Endothelial cell of umbilical vein (primary cell): ENCODE measurements around the gene NOP58. TPM values are rescaled to one million over a fixed set of nuclear protein-coding genes. Genes with fewer than 3 reads are reported as not detected.

Experiments
- BruUV-seq: library from RNA; stranded (reverse); fragments of 400-500 nt; replicated peaks from 2 replicates; lab custom pipeline; 2021; lab: Mats Ljungman, UMichigan
- CTCF ChIA-PET: fragments of 300-600, 350-600 bp; sonication (Branson Sonifier 250); formaldehyde crosslinking; loops from one replicate; lab custom pipeline; 2021; ENCODE audit warnings: antibody characterized with exemption, inconsistent platforms; lab: Charles Lee
- POLR2A ChIA-PET: fragments of 300-600, 350-600 bp; sonication (Branson Sonifier 250); formaldehyde crosslinking; loops from one replicate; lab custom pipeline; 2021; ENCODE audit warnings: antibody characterized with exemption, inconsistent platforms; lab: Charles Lee
- DNase-seq: peaks from one replicate; pipeline ENCODE4 v3.0.0-alpha.2; 2011; ENCODE audit warnings: low read depth, low spot score
- FAIRE-seq: peaks from 2 replicates; lab custom pipeline; 2011; peaks lifted over from hg19 to GRCh38; lab: Jason Lieb, UNC
- H2AFZ ChIP-seq: 2 replicates; pipeline ENCODE4 v1.6.0; 2012; ENCODE audit warnings: low read depth, low read length, control low read depth, inconsistent platforms
- H3K27ac ChIP-seq: 2 replicates; pipeline ENCODE4 v1.5.1; 2011; ENCODE audit warnings: low read depth, mild to moderate bottlenecking, control low read depth, low read length, moderate library complexity; ENCODE audit not compliant: insufficient read depth
- H3K27me3 ChIP-seq, 2 experiments: 2 replicates each; pipeline versions ENCODE4 v1.6.0 to v1.6.1; 2011; ENCODE audit warnings: low read length in 2 of 2, mixed read lengths in 1 of 2; ENCODE audit not compliant: control insufficient read depth in 2 of 2, insufficient read depth in 2 of 2
- H3K36me3 ChIP-seq, 2 experiments: 2 replicates in 1 of 2; 3 replicates in 1 of 2; pipeline ENCODE4 v1.5.1; 2011; ENCODE audit warnings: low read length in 2 of 2, mild to moderate bottlenecking in 1 of 2, moderate library complexity in 1 of 2; ENCODE audit not compliant: control insufficient read depth in 2 of 2, insufficient read depth in 2 of 2; ENCODE audit errors: extremely low read depth in 1 of 2
- H3K4me1 ChIP-seq: 3 replicates; pipeline ENCODE4 v1.5.1; 2011; ENCODE audit warnings: mild to moderate bottlenecking, low read length; ENCODE audit not compliant: control insufficient read depth, insufficient read depth; ENCODE audit errors: extremely low read depth
- H3K4me2 ChIP-seq: 2 replicates; pipeline ENCODE4 v1.6.1; 2011; ENCODE audit warnings: low read length, control low read depth, mixed read lengths; ENCODE audit not compliant: insufficient read depth
- H3K4me3 ChIP-seq, 3 experiments: fragments of 200-600 bp in 1 of 3; sonication (generic), shearing (Covaris generic) in 1 of 3; replicated peaks in 1 of 3; 2 replicates each; pipeline ENCODE4 v1.5.1; 2011 to 2016; ENCODE audit warnings: control low read depth in 3 of 3, low read length in 3 of 3, mild to moderate bottlenecking in 2 of 3, inconsistent platforms in 1 of 3, low read depth in 1 of 3, moderate library complexity in 1 of 3; ENCODE audit not compliant: insufficient read depth in 1 of 3
- H3K79me2 ChIP-seq: 2 replicates; pipeline ENCODE4 v1.6.0; 2012; ENCODE audit warnings: low read length, inconsistent platforms; ENCODE audit not compliant: control insufficient read depth, insufficient read depth
- H3K9ac ChIP-seq: replicated peaks from 2 replicates; pipeline ENCODE3; 2011; ENCODE audit warnings: low read length, control low read depth; ENCODE audit not compliant: insufficient read depth; ENCODE audit errors: extremely low read depth
- H3K9me1 ChIP-seq: replicated peaks from 3 replicates; pipeline ENCODE4 v1.6.0; 2011; ENCODE audit warnings: mild to moderate bottlenecking, low read length; ENCODE audit not compliant: control insufficient read depth, insufficient read depth; ENCODE audit errors: extremely low read depth
- H3K9me3 ChIP-seq: replicated peaks from 2 replicates; pipeline ENCODE4 v1.5.1; 2012; ENCODE audit warnings: low read length, inconsistent platforms; ENCODE audit not compliant: control insufficient read depth, insufficient read depth
- H4K20me1 ChIP-seq: replicated peaks from 2 replicates; pipeline ENCODE3; 2011; ENCODE audit warnings: mild to moderate bottlenecking, low read length; ENCODE audit not compliant: control insufficient read depth, insufficient read depth; ENCODE audit errors: extremely low read depth
- CTCF ChIP-seq, 2 donors: IDR thresholded peaks; 1 replicate in 1 of 2; 2 replicates in 1 of 2; pipeline ENCODE4 v1.5.1; 2011; ENCODE audit warnings: low read length in 2 of 2, mild to moderate bottlenecking in 2 of 2, moderate library complexity in 2 of 2, control low read depth in 1 of 2, inconsistent platforms in 1 of 2, low read depth in 1 of 2; ENCODE audit not compliant: insufficient read depth in 1 of 2; ENCODE audit errors: extremely low read depth in 1 of 2
- JUN ChIP-seq: IDR thresholded peaks from 2 replicates; pipeline ENCODE4 v1.6.1; 2011; ENCODE audit warnings: borderline replicate concordance, low read depth; ENCODE audit not compliant: insufficient read length, insufficient read depth
- MAX ChIP-seq: IDR thresholded peaks from 2 replicates; pipeline ENCODE4 v1.6.1; 2011; ENCODE audit not compliant: insufficient read depth, insufficient read length
- MYC ChIP-seq: IDR thresholded peaks from one replicate; pipeline ENCODE4 v1.6.1; 2011; ENCODE audit warnings: mild to moderate bottlenecking, low read depth, low read length
- dilution Hi-C: fragments of 300-500 bp; cut with MboI; formaldehyde crosslinking; loops from one replicate; pipeline ENCODE4 v1.15.0; 2019; ENCODE audit warnings: low sequenced_read_pairs; ENCODE audit not compliant: extremely low pct_ligation_motif_present
- intact Hi-C: fragments of 100-400 bp; cut with micrococcal nuclease; formaldehyde crosslinking; loops from one replicate; pipeline ENCODE4 v1.10.0; 2022
- polyA plus RNA-seq, 4 experiments: library from polyadenylated mRNA; depleted of rRNA in 3 of 4; stranded (reverse) in 3 of 4; unstranded in 1 of 4; fragments of >200 nt; gene quantifications; 2 replicates each; pipeline versions ENCODE4 v1.2.1 to v1.2.3, GENCODE V29; 2011 to 2012; ENCODE audit warnings: missing spikeins in 1 of 4
- total RNA-seq: library from RNA; stranded (reverse); gene quantifications from 2 replicates; pipeline ENCODE4 v1.2.3, GENCODE V29; 2021

The NOP58 gene
- total and polyA plus RNA-seq, 2 donors (not counting 3 experiments of a cell fraction or from before 2014, with no cell fraction given) = 21.7 to 71.4 TPM

GRCh38 chr2:202322435-202322834 is 56.9 kb downstream of the NOP58 start:
- intact Hi-C loops (no loop called here), dilution Hi-C loops (no loop called here)
- Histone ChIP-seq H2AFZ (no peak overlapping the region), H3K27ac (no peak overlapping the region), H3K4me3 (no peak overlapping the region), H3K9me3 (no peaks in the 10 kb centered on the region), H4K20me1 (no peaks in the 10 kb centered on the region), H3K36me3 (no peaks in the 10 kb centered on the region), H3K9ac (no peak overlapping the region), H3K4me2 (no peak overlapping the region), H3K79me2 (no peaks in the 10 kb centered on the region), H3K9me1 (no peaks in the 10 kb centered on the region), H3K4me1 (peaks cover 10% of the 10 kb centered on the region), H3K27me3 (no peaks in the 10 kb centered on the region)
- TF ChIP-seq CTCF (IDR thresholded peaks at IDR 0.05; ENCODE audit: extremely low read depth in 1 of 2, insufficient read depth in 1 of 2, low read depth in 1 of 2, low read length in 2 of 2) = no peak
- no peak for TF ChIP-seq MYC
- TF ChIP-seq JUN = no peak
- no peak for TF ChIP-seq MAX
- CTCF ChIA-PET = interaction anchor here (1.2 kb wide), 1 partner anchor 13 kb away, joined by 3 read pairs; no protein-coding TSS in a partner anchor
- DNase-seq (no peak), FAIRE-seq (no peak)
- no TSS peak for BruUV-seq
- POLR2A ChIA-PET = no interaction called here

GRCh38 chr2:202327858-202328257 is 62.3 kb downstream of the NOP58 start:
- DNase-seq (peak; percentile 42), FAIRE-seq (peak; percentile 43)
- POLR2A ChIA-PET = no interaction called here
- H3K9ac ChIP-seq = no peak overlapping the region
- H3K36me3 ChIP-seq = no peaks in the 10 kb centered on the region
- H3K4me1 ChIP-seq = peaks cover 9% of the 10 kb centered on the region
- no peaks in the 10 kb centered on the region for H3K27me3 ChIP-seq
- no peaks in the 10 kb centered on the region for H3K9me3 ChIP-seq
- H3K4me3 ChIP-seq = no peak overlapping the region
- H3K4me2 ChIP-seq = peak overlapping the region; percentile 8
- dilution Hi-C loops (no loop called here), intact Hi-C loops (no loop called here)
- no peaks in the 10 kb centered on the region for H3K9me1 ChIP-seq
- H4K20me1 ChIP-seq = no peaks in the 10 kb centered on the region
- no peaks in the 10 kb centered on the region for H3K79me2 ChIP-seq
- no peak overlapping the region for H2AFZ ChIP-seq
- TF ChIP-seq JUN = no peak
- no TSS peak for BruUV-seq
- no peak overlapping the region for H3K27ac ChIP-seq
- CTCF ChIA-PET = interaction anchor here (1.2 to 2.6 kb wide), 4 partner anchors 11 to 49 kb away, joined by 4 to 11 read pairs (median 6); no protein-coding TSS in a partner anchor
